Measurements from ENCODE around the gene SH3BP1. TPM values are rescaled to one million over a fixed set of nuclear protein-coding genes. Genes with fewer than 3 reads are reported as not detected.
A peak's percentile ranks its signal among the peaks of the same experiment; 100 is the strongest.

SH3BP1 gene
- total RNA-seq, 1 donor from 2014 or later, result 6.9 TPM

GRCh38 chr22:37631448-37632173 lies 7.9 kb upstream of the SH3BP1 start:
- H3K27me3 Mint-ChIP-seq (ENCODE audit: unreplicated experiment), result no peaks in the 10 kb centered on the region
- H3K4me1 Mint-ChIP-seq (ENCODE audit: unreplicated experiment), result peaks cover 28% of the 10 kb centered on the region
- H3K9me3 Mint-ChIP-seq (ENCODE audit: unreplicated experiment), result no peaks in the 10 kb centered on the region
- TF ChIP-seq CTCF (IDR thresholded peaks at IDR 0.05), result no peak
- DNase-seq (ENCODE audit: extremely low spot score, unreplicated experiment), result no peak
- H3K36me3 Mint-ChIP-seq (ENCODE audit: unreplicated experiment), result no peaks in the 10 kb centered on the region
- H3K4me3 Mint-ChIP-seq (ENCODE audit: unreplicated experiment), result no peak overlapping the region
- no peak overlapping the region for H3K27ac Mint-ChIP-seq (ENCODE audit: unreplicated experiment)

GRCh38 chr22:37632174-37633088 lies 7.0 kb upstream of the SH3BP1 start:
- Mint-ChIP-seq H3K4me3 (ENCODE audit: unreplicated experiment) (no peak overlapping the region), H3K27ac (ENCODE audit: unreplicated experiment) (peak overlapping the region; percentile 86), H3K4me1 (ENCODE audit: unreplicated experiment) (peaks cover 35% of the 10 kb centered on the region), H3K27me3 (ENCODE audit: unreplicated experiment) (no peaks in the 10 kb centered on the region), H3K36me3 (ENCODE audit: unreplicated experiment) (no peaks in the 10 kb centered on the region), H3K9me3 (ENCODE audit: unreplicated experiment) (no peaks in the 10 kb centered on the region)
- TF ChIP-seq CTCF (IDR thresholded peaks at IDR 0.05), result no peak
- DNase-seq (ENCODE audit: extremely low spot score, unreplicated experiment), result no peak

- Mint-ChIP-seq H3K4me3 (ENCODE audit: unreplicated experiment) (no peak overlapping the region), H3K27me3 (ENCODE audit: unreplicated experiment) (no peaks in the 10 kb centered on the region), H3K36me3 (ENCODE audit: unreplicated experiment) (no peaks in the 10 kb centered on the region), H3K27ac (ENCODE audit: unreplicated experiment) (peak overlapping the region; percentile 86), H3K9me3 (ENCODE audit: unreplicated experiment) (no peaks in the 10 kb centered on the region), H3K4me1 (ENCODE audit: unreplicated experiment) (peaks cover 39% of the 10 kb centered on the region)
- TF ChIP-seq CTCF (IDR thresholded peaks at IDR 0.05), result no peak
- DNase-seq (ENCODE audit: extremely low spot score, unreplicated experiment), result no peak
These were observed 6.3 kb upstream of the SH3BP1 start for GRCh38 chr22:37633089-37633624.

- peak; percentile 29 for TF ChIP-seq CTCF (IDR thresholded peaks at IDR 0.05)
- Mint-ChIP-seq H3K4me3 (ENCODE audit: unreplicated experiment) (peak overlapping the region; percentile 26), H3K36me3 (ENCODE audit: unreplicated experiment) (no peaks in the 10 kb centered on the region), H3K27ac (ENCODE audit: unreplicated experiment) (peak overlapping the region; percentile 86), H3K27me3 (ENCODE audit: unreplicated experiment) (no peaks in the 10 kb centered on the region), H3K4me1 (ENCODE audit: unreplicated experiment) (peaks cover 45% of the 10 kb centered on the region), H3K9me3 (ENCODE audit: unreplicated experiment) (no peaks in the 10 kb centered on the region)
- peak; percentile 87 for DNase-seq (ENCODE audit: extremely low spot score, unreplicated experiment)
These were observed 5.6 kb upstream of the SH3BP1 start for GRCh38 chr22:37633625-37634416.

Data from osteocyte (in vitro differentiated cells).